Endothelial cell of umbilical vein (primary cell): ENCODE results near the gene POLN. TPM values are rescaled to one million over a fixed set of nuclear protein-coding genes. Genes with fewer than 3 reads are reported as not detected.

Source experiments
- BruUV-seq: library from RNA; stranded (reverse); fragments of 400-500 nt; replicated peaks from 2 replicates; lab custom pipeline; 2021; lab: Mats Ljungman, UMichigan
- CTCF ChIA-PET: fragments of 300-600, 350-600 bp; sonication (Branson Sonifier 250); formaldehyde crosslinking; loops from one replicate; lab custom pipeline; 2021; ENCODE audit warnings: antibody characterized with exemption, inconsistent platforms; lab: Charles Lee
- POLR2A ChIA-PET: fragments of 300-600, 350-600 bp; sonication (Branson Sonifier 250); formaldehyde crosslinking; loops from one replicate; lab custom pipeline; 2021; ENCODE audit warnings: antibody characterized with exemption, inconsistent platforms; lab: Charles Lee
- DNase-seq: peaks from one replicate; pipeline ENCODE4 v3.0.0-alpha.2; 2011; ENCODE audit warnings: low read depth, low spot score
- FAIRE-seq: peaks from 2 replicates; lab custom pipeline; 2011; peaks lifted over from hg19 to GRCh38; lab: Jason Lieb, UNC
- H2AFZ ChIP-seq: 2 replicates; pipeline ENCODE4 v1.6.0; 2012; ENCODE audit warnings: low read depth, low read length, control low read depth, inconsistent platforms
- H3K27ac ChIP-seq: 2 replicates; pipeline ENCODE4 v1.5.1; 2011; ENCODE audit warnings: low read depth, mild to moderate bottlenecking, control low read depth, low read length, moderate library complexity; ENCODE audit not compliant: insufficient read depth
- H3K27me3 ChIP-seq, 2 experiments: 2 replicates each; pipeline versions ENCODE4 v1.6.0 to v1.6.1; 2011; ENCODE audit warnings: low read length in 2 of 2, mixed read lengths in 1 of 2; ENCODE audit not compliant: control insufficient read depth in 2 of 2, insufficient read depth in 2 of 2
- H3K36me3 ChIP-seq, 2 experiments: 2 replicates in 1 of 2; 3 replicates in 1 of 2; pipeline ENCODE4 v1.5.1; 2011; ENCODE audit warnings: low read length in 2 of 2, mild to moderate bottlenecking in 1 of 2, moderate library complexity in 1 of 2; ENCODE audit not compliant: control insufficient read depth in 2 of 2, insufficient read depth in 2 of 2; ENCODE audit errors: extremely low read depth in 1 of 2
- H3K4me1 ChIP-seq: 3 replicates; pipeline ENCODE4 v1.5.1; 2011; ENCODE audit warnings: mild to moderate bottlenecking, low read length; ENCODE audit not compliant: control insufficient read depth, insufficient read depth; ENCODE audit errors: extremely low read depth
- H3K4me2 ChIP-seq: 2 replicates; pipeline ENCODE4 v1.6.1; 2011; ENCODE audit warnings: low read length, control low read depth, mixed read lengths; ENCODE audit not compliant: insufficient read depth
- H3K4me3 ChIP-seq, 3 experiments: fragments of 200-600 bp in 1 of 3; sonication (generic), shearing (Covaris generic) in 1 of 3; replicated peaks in 1 of 3; 2 replicates each; pipeline ENCODE4 v1.5.1; 2011 to 2016; ENCODE audit warnings: control low read depth in 3 of 3, low read length in 3 of 3, mild to moderate bottlenecking in 2 of 3, inconsistent platforms in 1 of 3, low read depth in 1 of 3, moderate library complexity in 1 of 3; ENCODE audit not compliant: insufficient read depth in 1 of 3
- H3K79me2 ChIP-seq: 2 replicates; pipeline ENCODE4 v1.6.0; 2012; ENCODE audit warnings: low read length, inconsistent platforms; ENCODE audit not compliant: control insufficient read depth, insufficient read depth
- H3K9ac ChIP-seq: replicated peaks from 2 replicates; pipeline ENCODE3; 2011; ENCODE audit warnings: low read length, control low read depth; ENCODE audit not compliant: insufficient read depth; ENCODE audit errors: extremely low read depth
- H3K9me1 ChIP-seq: replicated peaks from 3 replicates; pipeline ENCODE4 v1.6.0; 2011; ENCODE audit warnings: mild to moderate bottlenecking, low read length; ENCODE audit not compliant: control insufficient read depth, insufficient read depth; ENCODE audit errors: extremely low read depth
- H3K9me3 ChIP-seq: replicated peaks from 2 replicates; pipeline ENCODE4 v1.5.1; 2012; ENCODE audit warnings: low read length, inconsistent platforms; ENCODE audit not compliant: control insufficient read depth, insufficient read depth
- H4K20me1 ChIP-seq: replicated peaks from 2 replicates; pipeline ENCODE3; 2011; ENCODE audit warnings: mild to moderate bottlenecking, low read length; ENCODE audit not compliant: control insufficient read depth, insufficient read depth; ENCODE audit errors: extremely low read depth
- EZH2 ChIP-seq: IDR thresholded peaks from 2 replicates; pipeline ENCODE4 v1.6.1; 2012; ENCODE audit warnings: borderline replicate concordance, low read depth, mild to moderate bottlenecking, moderate library complexity, low read length, inconsistent platforms; ENCODE audit not compliant: severe bottlenecking
- FOS ChIP-seq: IDR thresholded peaks from 2 replicates; pipeline ENCODE4 v1.6.1; 2011; ENCODE audit warnings: mild to moderate bottlenecking, low read length, moderate library complexity, borderline replicate concordance; ENCODE audit not compliant: insufficient read depth
- GATA2 ChIP-seq: IDR thresholded peaks from 2 replicates; pipeline ENCODE4 v1.7.0; 2011; ENCODE audit warnings: low read depth, mild to moderate bottlenecking, moderate library complexity, mixed read lengths, low read length; ENCODE audit not compliant: insufficient read length, insufficient read depth
- JUN ChIP-seq: IDR thresholded peaks from 2 replicates; pipeline ENCODE4 v1.6.1; 2011; ENCODE audit warnings: borderline replicate concordance, low read depth; ENCODE audit not compliant: insufficient read length, insufficient read depth
- MAX ChIP-seq: IDR thresholded peaks from 2 replicates; pipeline ENCODE4 v1.6.1; 2011; ENCODE audit not compliant: insufficient read depth, insufficient read length
- MYC ChIP-seq: IDR thresholded peaks from one replicate; pipeline ENCODE4 v1.6.1; 2011; ENCODE audit warnings: mild to moderate bottlenecking, low read depth, low read length
- POLR2A ChIP-seq: IDR thresholded peaks from 2 replicates; pipeline ENCODE4 v1.6.1; 2012; ENCODE audit warnings: low read depth, mild to moderate bottlenecking, control low read depth, low read length
- POLR2AphosphoS5 ChIP-seq: IDR thresholded peaks from 2 replicates; pipeline ENCODE4 v1.6.1; 2012; ENCODE audit warnings: low read depth, mild to moderate bottlenecking, control low read depth, low read length, moderate library complexity; ENCODE audit not compliant: insufficient read depth
- dilution Hi-C: fragments of 300-500 bp; cut with MboI; formaldehyde crosslinking; loops from one replicate; pipeline ENCODE4 v1.15.0; 2019; ENCODE audit warnings: low sequenced_read_pairs; ENCODE audit not compliant: extremely low pct_ligation_motif_present
- intact Hi-C: fragments of 100-400 bp; cut with micrococcal nuclease; formaldehyde crosslinking; loops from one replicate; pipeline ENCODE4 v1.10.0; 2022
- polyA plus RNA-seq, 4 experiments: library from polyadenylated mRNA; depleted of rRNA in 3 of 4; stranded (reverse) in 3 of 4; unstranded in 1 of 4; fragments of >200 nt; gene quantifications; 2 replicates each; pipeline versions ENCODE4 v1.2.1 to v1.2.3, GENCODE V29; 2011 to 2012; ENCODE audit warnings: missing spikeins in 1 of 4
- total RNA-seq: library from RNA; stranded (reverse); gene quantifications from 2 replicates; pipeline ENCODE4 v1.2.3, GENCODE V29; 2021
- TF ChIP-seq, protein P1 (sequence below), 2 donors: IDR thresholded peaks; 1 replicate in 1 of 2; 2 replicates in 1 of 2; pipeline ENCODE4 v1.5.1; 2011; ENCODE audit warnings: low read length in 2 of 2, mild to moderate bottlenecking in 2 of 2, moderate library complexity in 2 of 2, control low read depth in 1 of 2, inconsistent platforms in 1 of 2, low read depth in 1 of 2; ENCODE audit not compliant: insufficient read depth in 1 of 2; ENCODE audit errors: extremely low read depth in 1 of 2

Gene POLN
- total and polyA plus RNA-seq, 2 donors (not counting 3 experiments of a cell fraction or from before 2014, with no cell fraction given) = 1.3 to 4.2 TPM

DNA sequence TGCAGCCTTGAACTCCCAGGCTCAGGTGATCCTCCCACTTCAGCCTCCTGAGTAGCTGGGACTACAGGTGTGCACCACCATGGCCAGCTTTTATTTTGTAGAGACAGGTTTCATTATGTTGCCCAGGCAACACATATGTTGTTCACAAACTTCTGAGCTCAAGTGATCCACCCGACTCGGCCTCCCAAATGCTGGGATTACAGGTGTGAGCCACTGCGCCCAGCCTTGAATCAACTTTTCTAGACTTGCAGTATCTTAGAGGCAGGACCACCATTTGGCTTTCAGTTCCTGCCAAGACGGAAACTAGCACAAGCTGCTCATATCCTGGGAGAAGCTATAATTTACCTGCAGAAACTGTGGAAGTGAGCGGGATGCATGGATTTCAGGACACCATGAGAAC, 162.9 kb downstream of the POLN start:
- Histone ChIP-seq H3K79me2 (no peaks in the 10 kb centered on the region), H3K4me2 (no peak overlapping the region), H4K20me1 (no peaks in the 10 kb centered on the region), H3K27ac (no peak overlapping the region), H2AFZ (no peak overlapping the region), H3K27me3 (no peaks in the 10 kb centered on the region), H3K36me3 (no peaks in the 10 kb centered on the region), H3K9me3 (no peaks in the 10 kb centered on the region), H3K9ac (no peak overlapping the region), H3K4me3 (no peak overlapping the region), H3K4me1 (no peaks in the 10 kb centered on the region), H3K9me1 (no peaks in the 10 kb centered on the region)
- dilution Hi-C loops (no loop called here), intact Hi-C loops (no loop called here)
- BruUV-seq = no TSS peak
- CTCF ChIA-PET = no interaction called here
- TF ChIP-seq POLR2A = no peak
- no peak for TF ChIP-seq JUN
- no peak for TF ChIP-seq EZH2
- no peak for TF ChIP-seq GATA2
- TF ChIP-seq MAX = no peak
- TF ChIP-seq FOS = no peak
- no peak for TF ChIP-seq MYC
- TF ChIP-seq, protein P1, sequence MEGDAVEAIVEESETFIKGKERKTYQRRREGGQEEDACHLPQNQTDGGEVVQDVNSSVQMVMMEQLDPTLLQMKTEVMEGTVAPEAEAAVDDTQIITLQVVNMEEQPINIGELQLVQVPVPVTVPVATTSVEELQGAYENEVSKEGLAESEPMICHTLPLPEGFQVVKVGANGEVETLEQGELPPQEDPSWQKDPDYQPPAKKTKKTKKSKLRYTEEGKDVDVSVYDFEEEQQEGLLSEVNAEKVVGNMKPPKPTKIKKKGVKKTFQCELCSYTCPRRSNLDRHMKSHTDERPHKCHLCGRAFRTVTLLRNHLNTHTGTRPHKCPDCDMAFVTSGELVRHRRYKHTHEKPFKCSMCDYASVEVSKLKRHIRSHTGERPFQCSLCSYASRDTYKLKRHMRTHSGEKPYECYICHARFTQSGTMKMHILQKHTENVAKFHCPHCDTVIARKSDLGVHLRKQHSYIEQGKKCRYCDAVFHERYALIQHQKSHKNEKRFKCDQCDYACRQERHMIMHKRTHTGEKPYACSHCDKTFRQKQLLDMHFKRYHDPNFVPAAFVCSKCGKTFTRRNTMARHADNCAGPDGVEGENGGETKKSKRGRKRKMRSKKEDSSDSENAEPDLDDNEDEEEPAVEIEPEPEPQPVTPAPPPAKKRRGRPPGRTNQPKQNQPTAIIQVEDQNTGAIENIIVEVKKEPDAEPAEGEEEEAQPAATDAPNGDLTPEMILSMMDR (IDR thresholded peaks at IDR 0.05; ENCODE audit: extremely low read depth in 1 of 2, insufficient read depth in 1 of 2, low read depth in 1 of 2, low read length in 2 of 2) = no peak
- no peak for TF ChIP-seq POLR2AphosphoS5
- FAIRE-seq (no peak), DNase-seq (no peak)
- POLR2A ChIA-PET = no interaction called here
